Heart right ventricle (tissue), 16 donors: ENCODE measurements around the gene CLCN4. TPM values are rescaled to one million over a fixed set of nuclear protein-coding genes. Genes with fewer than 3 reads are reported as not detected.

Experiments used
- ATAC-seq, 8 donors: fragments of 200-7000 bp; cut with Tn5 transposase; one replicate each; pipeline ENCODE4 v1.9.1; 2020; ENCODE audit warnings: mild to moderate bottlenecking in 8 of 8, moderate library complexity in 8 of 8, moderate number of reproducible peaks in 1 of 8
- DNase-seq, 2 donors: peaks; one replicate each; pipeline ENCODE4 v3.0.0-alpha.2; 2020
- H3K27ac ChIP-seq, 10 donors: fragments of 200-600 bp; sonication (generic) in 2 of 10; one replicate each; pipeline versions ENCODE4 v1.5.0 to v1.8.0; 2020 to 2022; ENCODE audit warnings: mild to moderate bottlenecking in 3 of 10
- H3K27me3 ChIP-seq, 7 donors: fragments of 200-600 bp; one replicate each; pipeline ENCODE4 v1.8.0; 2021 to 2022; ENCODE audit warnings: mild to moderate bottlenecking in 2 of 7
- H3K36me3 ChIP-seq, 9 donors: fragments of 200-600 bp; sonication (generic) in 1 of 9; one replicate each; pipeline versions ENCODE4 v1.5.0 to v1.8.0; 2020 to 2022; ENCODE audit warnings: mild to moderate bottlenecking in 2 of 9
- H3K4me1 ChIP-seq, 9 donors: fragments of 200-600 bp; sonication (generic) in 1 of 9; one replicate each; pipeline versions ENCODE4 v1.5.0 to v1.8.0; 2020 to 2022; ENCODE audit warnings: mild to moderate bottlenecking in 4 of 9
- H3K4me3 ChIP-seq, 10 donors: fragments of 200-600 bp; sonication (generic) in 2 of 10; one replicate each; pipeline versions ENCODE4 v1.5.0 to v1.8.0; 2020 to 2022; ENCODE audit warnings: mild to moderate bottlenecking in 7 of 10, moderate library complexity in 2 of 10
- H3K9me3 ChIP-seq, 11 donors: fragments of 200-600 bp in 10 of 11; sonication (generic) in 2 of 11; one replicate each; pipeline versions ENCODE4 v1.5.0 to v1.8.0; 2013 to 2022; ENCODE audit warnings: mild to moderate bottlenecking in 2 of 11, control low read depth in 1 of 11, moderate library complexity in 1 of 11
- WGBS, 2 donors: extraction: QIAGEN DNeasy Blood & Tissue Kit; methylation state at CpG; one replicate each; pipeline ENCODE4 v1.1.7; 2013; ENCODE audit warnings: inconsistent platforms in 1 of 2; 5-methylcytosine and 5-hydroxymethylcytosine counted together
- intact Hi-C, 10 donors: fragments of 100-400 bp; cut with DNase I; formaldehyde crosslinking; loops; one replicate each; pipeline versions ENCODE4 v1.11.1 to v1.14.2; 2022
- polyA plus RNA-seq, 2 donors: library from polyadenylated mRNA; stranded (reverse); fragments of 200-250 nt; gene quantifications; one replicate each; pipeline ENCODE4 v1.2.3, GENCODE V29; 2013
- total RNA-seq, 10 donors: library from RNA; stranded (reverse); fragmentation: NEBNext Ultra II Directional in 3 of 10; extraction: Animal tissue kit (Norgen Biotek cat#: 25700) in 3 of 10; gene quantifications; one replicate each; pipeline versions ENCODE4 v1.2.1 to v1.2.4, GENCODE V29; 2021 to 2023
- TF ChIP-seq, protein P1 (sequence below), 9 donors: fragments of 200-600 bp; sonication (generic) in 2 of 9; IDR thresholded peaks; one replicate each; pipeline versions ENCODE4 v1.5.0 to v1.8.0; 2021 to 2022; ENCODE audit warnings: antibody characterized with exemption in 9 of 9, mild to moderate bottlenecking in 5 of 9, moderate library complexity in 1 of 9
- donor health status: Arrhythmogenic right ventricular cardiomyopathy.
- donor health status: ischemic (EF 13 %, LVEDD 7.1; RV severe dilation, severe dysfunction).
- donor health status: healthy with polysubstance abuse.
- donor health status: DM: no; HTN: yes; CAD: no.
- donor health status: DM: no; HTN: no; CAD: no.
- donor health status: ischemic (EF 25% LVEDD 6.9; RV normal size, moderate dysfunction).
- donor health status: ischemic (EF 25% LVEDD 5.7; RV mildly dilated, moderate dysfunction).
- donor health status: healthy.
- donor health status: DM: yes; HTN: yes; CAD: no.
- donor health status: Ischemic cardiomyopathy.
- donor health status: ischemic (EF 35%, LVEDD 5.7; RV mildly dilated, moderate dysfunction).
- donor health status: nonischemic (EF 11% LVEDD 7.7; RV severe dilation, severe dysfunction).
- donor health status: DM: yes; HTN: yes; CAD: no.
- donor health status: PGD.
- donor health status: ischemic (EF 29% LVEDD 5.4; RV normal size, mild dysfunction).
- donor health status: nonischemic (EF 23%, LVEDD 6.1; RV moderate dilation, normal function).

The CLCN4 gene
- total and polyA plus RNA-seq, 12 donors = 4.0 to 44.9 (median 32.0) TPM

DNA sequence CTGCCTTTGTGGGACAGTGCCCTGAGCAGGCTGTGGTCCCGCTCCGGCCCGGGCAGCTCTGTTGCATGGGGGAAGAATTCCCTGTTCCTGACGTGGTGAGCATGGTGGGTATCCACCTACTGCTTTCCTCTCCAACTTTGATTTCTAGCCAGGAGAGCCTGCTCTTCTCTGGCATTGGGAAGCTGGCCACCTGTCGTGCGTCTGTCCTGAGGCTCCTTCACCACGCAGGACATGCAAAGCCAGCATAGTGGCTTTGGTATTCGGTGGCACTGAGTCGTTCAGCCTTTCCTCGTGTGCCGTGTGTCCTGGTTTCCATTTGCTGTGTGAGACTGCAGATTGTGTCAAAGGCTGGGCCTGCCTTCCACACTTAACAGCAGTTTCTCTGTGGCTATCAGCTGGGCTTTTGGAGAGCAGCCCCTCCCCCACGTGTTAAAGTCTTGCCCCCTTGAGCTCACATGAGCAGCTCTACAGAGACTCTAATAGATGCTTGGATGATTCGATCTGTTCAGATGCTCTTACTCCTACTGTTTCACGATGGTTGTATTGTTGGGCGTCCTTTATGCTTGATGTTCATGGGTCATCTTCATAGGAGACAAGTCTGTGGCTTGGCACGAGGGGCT, 46.3 kb upstream of the CLCN4 start:
- WGBS, 2 donors = 54 to 60% methylated on average over 16 of the region's 16 CpGs
- intact Hi-C loops = loop anchor here in 5 of 10 donors (2.0 to 10.0 kb wide), 5 partner anchors 103 to 1136 kb away; no protein-coding TSS in a partner anchor
- TF ChIP-seq, protein P1, sequence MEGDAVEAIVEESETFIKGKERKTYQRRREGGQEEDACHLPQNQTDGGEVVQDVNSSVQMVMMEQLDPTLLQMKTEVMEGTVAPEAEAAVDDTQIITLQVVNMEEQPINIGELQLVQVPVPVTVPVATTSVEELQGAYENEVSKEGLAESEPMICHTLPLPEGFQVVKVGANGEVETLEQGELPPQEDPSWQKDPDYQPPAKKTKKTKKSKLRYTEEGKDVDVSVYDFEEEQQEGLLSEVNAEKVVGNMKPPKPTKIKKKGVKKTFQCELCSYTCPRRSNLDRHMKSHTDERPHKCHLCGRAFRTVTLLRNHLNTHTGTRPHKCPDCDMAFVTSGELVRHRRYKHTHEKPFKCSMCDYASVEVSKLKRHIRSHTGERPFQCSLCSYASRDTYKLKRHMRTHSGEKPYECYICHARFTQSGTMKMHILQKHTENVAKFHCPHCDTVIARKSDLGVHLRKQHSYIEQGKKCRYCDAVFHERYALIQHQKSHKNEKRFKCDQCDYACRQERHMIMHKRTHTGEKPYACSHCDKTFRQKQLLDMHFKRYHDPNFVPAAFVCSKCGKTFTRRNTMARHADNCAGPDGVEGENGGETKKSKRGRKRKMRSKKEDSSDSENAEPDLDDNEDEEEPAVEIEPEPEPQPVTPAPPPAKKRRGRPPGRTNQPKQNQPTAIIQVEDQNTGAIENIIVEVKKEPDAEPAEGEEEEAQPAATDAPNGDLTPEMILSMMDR (IDR thresholded peaks at IDR 0.05) = no peak

DNA sequence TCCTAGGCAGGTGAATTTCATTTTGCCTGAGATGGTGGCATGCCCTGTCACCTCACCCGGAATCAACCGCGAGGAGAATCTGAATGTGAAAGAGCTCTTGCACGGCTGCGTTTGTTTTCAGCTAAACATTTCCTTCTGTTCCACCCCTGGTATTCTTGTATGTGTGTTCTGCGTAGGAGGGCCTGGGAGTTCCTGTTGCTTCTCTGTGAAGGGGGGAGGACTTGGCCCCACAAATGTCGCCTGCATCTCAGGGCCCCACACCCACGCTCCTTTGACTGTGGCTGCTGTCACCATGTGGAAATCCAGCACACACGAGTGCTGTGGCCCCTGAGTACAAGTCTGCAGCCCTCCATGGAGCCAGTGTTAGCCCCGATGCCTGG, 45.8 kb upstream of the CLCN4 start:
- TF ChIP-seq, protein P1 (IDR thresholded peaks at IDR 0.05) = no peak
- Histone ChIP-seq H3K4me1 (peaks cover 0 to 69% (median 46%) of the 10 kb centered on the region in 9 donors), H3K27me3 (no peaks in the 10 kb centered on the region), H3K36me3 (peaks cover 0 to 9% (median 0%) of the 10 kb centered on the region in 9 donors), H3K9me3 (no peaks in the 10 kb centered on the region), H3K27ac (peak overlapping the region in 8 of 10 donors; percentile 3 to 60 (median 48)), H3K4me3 (no peak overlapping the region)
- intact Hi-C loops = loop anchor here in 5 of 10 donors (2.0 to 10.0 kb wide), 5 partner anchors 104 to 1136 kb away; no protein-coding TSS in a partner anchor
- WGBS, 2 donors = 42 to 52% methylated on average over 10 of the region's 10 CpGs
- no peak for DNase-seq
- ATAC-seq = peak in 6 of 8 donors; percentile 15 to 82 (median 62)

More for the DNA sequence above, 46.3 kb upstream of the CLCN4 start:
- Histone ChIP-seq H3K9me3 (no peaks in the 10 kb centered on the region), H3K36me3 (peaks cover 0 to 9% (median 0%) of the 10 kb centered on the region in 9 donors), H3K4me1 (peaks cover 0 to 74% (median 46%) of the 10 kb centered on the region in 9 donors), H3K27ac (peak overlapping the region in 4 of 10 donors; percentile 44 to 60 (median 56)), H3K4me3 (no peak overlapping the region), H3K27me3 (no peaks in the 10 kb centered on the region)
- peak in 2 of 8 donors; percentile 4 to 7 for ATAC-seq
- no peak for DNase-seq

DNA sequence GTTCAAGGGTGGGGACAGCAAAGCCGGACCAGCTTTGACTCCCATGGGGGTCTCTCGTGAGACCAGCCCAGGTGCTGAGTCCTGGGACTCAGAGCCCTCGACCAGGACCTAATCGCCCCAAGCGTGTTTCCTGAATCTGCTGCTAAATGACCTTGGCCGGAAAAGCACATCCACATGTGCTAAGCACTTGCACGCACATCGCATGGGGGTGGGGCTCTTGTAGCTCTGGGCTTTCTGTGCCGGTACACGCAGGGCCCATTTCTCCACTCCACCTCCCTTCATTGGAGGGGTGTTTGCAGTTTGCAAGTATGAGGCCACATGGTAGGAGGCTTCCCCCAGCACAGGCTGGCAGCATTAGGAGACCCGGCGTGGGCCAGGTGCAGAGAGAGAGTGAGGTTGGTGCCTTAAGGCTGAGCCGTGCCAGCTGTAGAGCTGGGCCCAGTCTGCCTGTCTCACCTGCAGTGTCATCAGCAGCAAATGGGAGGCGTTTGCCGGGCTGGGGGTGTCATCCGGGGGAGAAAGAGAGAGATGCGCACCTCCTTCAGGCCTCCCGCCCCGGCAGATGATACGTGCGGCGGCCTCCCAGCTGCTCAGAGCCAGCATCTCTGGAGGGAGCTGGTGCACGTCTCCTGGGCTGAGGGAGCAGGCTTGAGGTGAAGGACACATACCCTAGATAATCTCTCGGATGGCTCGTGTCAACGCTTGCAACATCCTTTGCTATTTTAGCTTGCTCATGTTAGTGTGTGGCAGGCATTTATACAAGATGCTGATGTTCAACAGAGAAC, 45.2 kb upstream of the CLCN4 start:
- DNase-seq (peak in 1 of 2 donors; percentile 42), ATAC-seq (peak; percentile 35 to 66 (median 61))
- H3K4me1 ChIP-seq = peaks cover 0 to 63% (median 45%) of the 10 kb centered on the region in 9 donors
- TF ChIP-seq, protein P1 (IDR thresholded peaks at IDR 0.05) = no peak
- H3K9me3 ChIP-seq = no peaks in the 10 kb centered on the region
- no peak overlapping the region for H3K4me3 ChIP-seq
- H3K27me3 ChIP-seq = no peaks in the 10 kb centered on the region
- intact Hi-C loops = loop anchor here in 5 of 10 donors (2.0 to 10.0 kb wide), 5 partner anchors 104 to 1137 kb away; no protein-coding TSS in a partner anchor
- peaks cover 0 to 13% (median 0%) of the 10 kb centered on the region in 9 donors for H3K36me3 ChIP-seq
- H3K27ac ChIP-seq = peak overlapping the region in 8 of 10 donors; percentile 3 to 60 (median 48)
- 35 to 47% methylated on average over 26 of the region's 26 CpGs for WGBS, 2 donors

DNA sequence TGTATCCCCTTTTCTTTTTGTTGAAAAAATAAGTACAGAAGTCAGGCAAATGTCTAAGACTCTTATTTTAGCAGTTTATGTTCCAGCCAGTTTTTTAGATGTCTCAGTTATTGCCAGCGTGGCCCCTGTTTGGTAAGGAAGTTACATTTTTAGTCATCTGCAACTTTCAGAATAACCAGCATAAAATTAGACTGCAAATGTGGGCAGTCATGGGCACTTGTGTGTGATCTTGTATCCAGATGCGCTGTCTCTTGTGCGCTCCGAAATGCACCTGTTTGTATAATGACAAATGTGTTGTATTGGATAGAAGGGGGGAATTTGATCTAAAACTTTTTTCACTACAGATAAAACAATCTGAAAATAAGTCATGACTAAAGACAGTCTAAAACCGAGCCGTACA, 44.3 kb upstream of the CLCN4 start:
- Histone ChIP-seq H3K9me3 (no peaks in the 10 kb centered on the region), H3K4me3 (no peak overlapping the region), H3K36me3 (peaks cover 0 to 22% (median 0%) of the 10 kb centered on the region in 9 donors), H3K27me3 (no peaks in the 10 kb centered on the region), H3K4me1 (peaks cover 0 to 53% (median 35%) of the 10 kb centered on the region in 9 donors), H3K27ac (peak overlapping the region in 3 of 10 donors; percentile 19 to 60 (median 41))
- DNase-seq = no peak
- no peak for ATAC-seq
- 73 to 77% methylated on average over 6 of the region's 6 CpGs for WGBS, 2 donors
- intact Hi-C loops = loop anchor here in 4 of 10 donors (5.0 to 10.0 kb wide), 4 partner anchors 105 to 1138 kb away; no protein-coding TSS in a partner anchor
- TF ChIP-seq, protein P1 (IDR thresholded peaks at IDR 0.05) = no peak
